HT-29 (cell line): ENCODE data around the gene KLB. TPM values are rescaled to one million over a fixed set of nuclear protein-coding genes. Genes with fewer than 3 reads are reported as not detected.

Source experiments
- DNase-seq: peaks from one replicate; pipeline ENCODE4 v3.0.0-alpha.2; 2015; ENCODE audit warnings: low spot score
- total RNA-seq: library from RNA; depleted of rRNA; stranded (reverse); fragments of >200 nt; shearing (Covaris generic); gene quantifications from 2 replicates; pipeline ENCODE4 v1.2.3, GENCODE V29; 2014

Gene KLB
- total RNA-seq, 1 experiment from 2014 or later = 0.23 TPM

DNA sequence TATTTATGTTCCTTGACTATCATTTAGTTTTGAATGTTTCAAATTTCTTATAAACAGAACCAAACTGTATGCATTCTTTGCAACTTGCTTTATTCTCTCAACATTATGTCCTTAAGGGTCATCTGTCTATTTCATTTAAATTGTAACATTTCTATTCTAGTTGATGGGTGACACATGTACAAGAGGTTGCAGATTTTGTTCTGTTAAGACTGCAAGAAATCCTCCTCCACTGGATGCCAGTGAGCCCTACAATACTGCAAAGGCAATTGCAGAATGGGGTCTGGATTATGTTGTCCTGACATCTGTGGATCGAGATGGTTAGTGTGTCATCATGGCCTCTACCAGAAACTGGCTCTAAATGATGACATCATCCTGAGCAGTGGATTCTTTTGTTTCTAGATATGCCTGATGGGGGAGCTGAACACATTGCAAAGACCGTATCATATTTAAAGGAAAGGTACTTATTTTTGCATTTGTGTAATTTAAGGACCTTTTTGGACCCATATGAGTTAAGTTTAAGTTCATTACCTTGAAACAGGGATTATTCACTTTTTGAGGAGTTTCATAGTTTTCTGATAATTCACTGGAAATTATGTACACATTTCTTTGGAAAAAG is 58.3 kb downstream of the KLB start:
- peak; percentile 43 for DNase-seq

DNA sequence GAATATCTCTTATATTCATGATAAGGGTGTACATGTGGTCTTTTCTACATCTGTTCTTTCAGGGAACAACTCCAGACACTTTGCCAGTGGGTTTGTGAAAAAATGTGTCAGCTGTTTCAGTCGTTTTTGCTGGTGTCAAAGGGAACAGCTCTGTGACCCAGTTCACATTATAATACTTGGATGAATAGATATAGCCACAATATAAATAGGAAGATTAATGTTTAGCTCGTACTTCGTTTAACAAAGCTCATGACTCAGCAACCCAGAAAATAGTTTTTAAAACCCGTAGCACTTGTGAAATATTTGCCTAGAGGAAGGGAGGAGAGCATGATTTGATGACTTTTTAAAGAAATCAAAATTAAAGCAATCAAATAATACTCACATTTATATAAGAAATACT is 60.0 kb downstream of the KLB start:
- DNase-seq = peak; percentile 46

DNA sequence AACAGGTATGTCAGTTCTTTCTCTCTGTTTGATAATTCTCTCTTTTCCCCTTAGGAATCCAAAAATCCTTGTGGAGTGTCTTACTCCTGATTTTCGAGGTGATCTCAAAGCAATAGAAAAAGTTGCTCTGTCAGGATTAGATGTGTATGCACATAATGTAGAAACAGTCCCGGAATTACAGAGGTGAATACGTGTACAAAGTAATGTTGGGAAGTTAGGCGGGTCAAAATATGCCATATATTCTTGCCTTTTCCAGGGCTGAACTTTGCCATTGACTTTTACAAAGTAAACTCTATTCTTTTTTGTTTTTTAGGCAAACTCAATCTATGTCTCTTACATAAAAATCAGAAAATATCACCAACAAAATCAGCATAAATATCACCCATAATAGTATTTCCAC is 60.7 kb downstream of the KLB start:
- DNase-seq = no peak

DNA sequence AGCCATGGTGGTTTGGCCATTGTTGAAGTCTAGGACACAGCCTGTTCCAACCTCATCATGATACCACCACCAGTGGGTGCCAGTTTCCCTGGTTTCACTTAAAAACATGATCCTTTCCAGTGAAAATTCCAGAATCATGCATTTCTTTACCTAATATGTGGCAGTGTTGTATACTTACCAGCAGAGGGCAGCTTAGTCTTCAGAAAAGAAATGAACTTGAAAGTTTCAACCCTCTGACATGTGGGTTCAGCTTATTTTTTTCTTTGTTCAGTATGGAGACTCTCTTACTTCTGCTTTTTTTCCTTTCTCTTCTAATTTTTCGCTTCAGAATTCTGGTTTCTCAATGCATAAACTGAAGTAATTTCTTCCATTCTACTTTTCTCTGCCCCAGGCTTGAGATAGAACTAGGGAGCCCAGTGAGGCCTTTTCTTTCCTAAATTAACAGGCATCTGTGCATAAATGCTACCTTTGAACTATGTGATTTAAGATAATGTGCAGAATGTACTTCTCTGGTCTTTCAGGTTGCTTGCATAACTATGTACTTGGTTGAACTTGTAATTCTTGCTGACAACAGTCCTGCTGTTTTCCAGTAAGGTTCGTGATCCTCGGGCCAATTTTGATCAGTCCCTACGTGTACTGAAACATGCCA is 62.8 kb downstream of the KLB start:
- peak; percentile 84 for DNase-seq

DNA sequence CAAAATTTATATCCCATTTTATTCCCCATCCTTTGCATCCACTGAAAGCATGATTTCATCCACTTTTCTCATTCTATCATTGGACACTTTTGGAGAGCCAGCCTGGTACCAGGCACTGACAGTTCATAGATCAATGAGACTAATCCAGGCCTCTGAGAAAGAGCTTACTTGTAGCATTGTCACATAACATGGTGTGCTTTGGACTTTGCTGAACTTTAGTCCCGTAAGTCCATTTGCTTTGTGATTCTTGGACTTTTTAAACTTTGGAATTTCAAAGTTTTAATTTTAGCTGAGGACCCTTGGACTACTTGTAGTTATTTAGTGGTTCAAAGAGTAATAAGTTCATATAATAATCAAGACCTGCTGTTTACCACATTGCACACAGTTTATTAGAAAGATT is 63.7 kb downstream of the KLB start:
- DNase-seq = no peak

DNA sequence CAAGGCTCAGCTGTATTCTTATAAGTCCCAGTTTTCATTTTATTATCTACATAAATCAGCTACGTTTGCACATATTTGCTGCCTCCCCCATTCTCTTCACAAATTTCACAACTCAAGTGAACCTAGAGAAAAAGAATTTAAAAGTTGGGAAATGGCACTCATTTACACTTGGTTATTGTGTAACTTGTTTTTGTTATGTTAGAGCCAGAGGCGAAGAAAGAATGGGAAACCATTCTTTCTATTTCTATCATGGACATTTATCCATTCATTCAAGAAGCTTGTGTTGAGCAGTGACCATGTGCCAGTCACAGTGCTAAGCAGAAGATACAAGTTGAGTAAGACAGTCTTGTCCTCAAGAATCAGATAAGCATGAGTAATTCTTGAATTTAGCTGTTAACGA is 65.7 kb downstream of the KLB start:
- DNase-seq = no peak

DNA sequence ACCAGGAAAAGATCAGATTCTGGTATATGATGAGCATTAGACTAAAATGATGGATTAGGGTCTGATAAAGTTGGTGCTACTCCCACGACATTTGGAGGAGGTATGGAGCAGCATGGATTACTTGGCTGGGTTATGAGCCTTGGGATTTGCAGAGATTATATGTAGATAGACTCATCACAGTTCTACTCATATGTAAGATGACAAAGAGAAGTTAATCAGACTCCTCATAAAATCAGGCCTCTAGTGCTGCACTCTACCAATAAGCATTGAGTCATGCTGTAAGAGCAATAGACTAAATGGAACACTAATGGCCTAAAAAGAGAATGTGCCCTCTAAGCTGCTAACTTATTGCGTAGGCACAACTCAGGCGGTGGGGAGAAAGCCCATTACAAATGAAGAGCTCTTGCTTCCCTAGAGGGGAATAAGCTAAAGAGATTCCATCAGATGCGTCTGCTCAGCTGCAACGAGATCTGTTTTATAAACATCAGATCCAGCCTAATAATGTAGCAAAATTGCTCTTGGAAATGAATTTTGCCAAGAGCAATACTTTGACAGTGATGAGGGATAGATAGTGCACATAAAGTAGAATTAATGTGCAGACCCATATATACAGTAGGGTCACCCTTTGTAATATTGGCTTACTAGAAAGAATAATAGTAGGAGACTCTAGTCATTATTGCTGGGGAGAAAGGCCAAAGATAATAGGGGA is 69.6 kb downstream of the KLB start:
- DNase-seq = no peak

DNA sequence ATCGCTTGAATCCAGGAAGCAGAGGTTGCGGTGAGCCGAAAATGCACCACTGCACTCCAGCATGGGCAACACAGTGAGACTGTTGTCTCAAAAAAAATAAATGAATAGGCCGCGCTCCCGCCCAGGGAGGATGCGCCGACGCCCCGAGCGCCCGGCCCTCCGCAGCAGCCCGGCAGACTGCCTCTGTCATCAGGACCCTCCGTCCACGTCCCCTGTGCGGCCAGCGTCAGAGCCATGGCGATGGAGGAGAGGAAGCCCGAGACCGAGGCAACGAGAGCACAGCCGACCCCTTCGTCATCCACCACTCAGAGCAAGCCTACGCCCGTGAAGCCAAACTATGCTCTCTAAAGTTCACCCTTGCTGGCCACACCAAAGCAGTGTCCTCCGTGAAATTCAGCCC is 73.5 kb downstream of the KLB start:
- DNase-seq = no peak

DNA sequence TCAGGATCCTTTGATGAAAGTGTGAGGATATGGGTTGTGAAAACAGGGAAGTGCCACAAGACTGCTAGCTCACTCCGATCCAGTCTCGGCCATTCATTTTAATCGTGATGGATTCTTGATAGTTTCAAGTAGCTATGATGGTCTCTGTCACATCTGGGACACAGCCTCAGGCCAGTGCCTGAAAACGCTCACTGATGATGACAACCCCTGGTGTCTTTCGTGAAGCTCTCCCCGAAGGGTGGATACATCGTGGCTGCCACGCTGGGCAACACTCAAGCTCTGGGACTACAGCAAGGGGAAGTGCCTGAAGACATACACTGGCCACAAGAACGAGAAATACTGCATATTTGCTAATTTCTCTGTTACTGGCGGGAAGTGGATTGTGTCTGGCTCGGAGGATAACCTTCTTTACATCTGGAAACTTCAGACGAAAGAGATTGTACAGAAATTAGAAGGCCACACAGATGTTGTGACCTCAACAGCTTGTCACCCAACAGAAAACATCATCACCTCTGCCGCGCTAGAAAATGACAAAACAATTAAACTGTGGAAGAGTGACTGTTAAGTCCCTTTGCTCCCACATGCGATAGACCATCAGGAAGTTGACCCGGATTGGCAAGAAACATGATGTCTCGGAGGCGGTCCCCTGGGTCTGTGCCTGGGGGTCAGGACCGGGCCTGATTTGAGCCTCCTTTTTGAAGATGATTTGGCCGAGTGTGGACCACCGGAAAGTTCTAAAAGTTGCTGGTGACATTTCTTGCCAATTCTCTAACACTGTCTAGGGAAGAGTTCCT is 74.4 kb downstream of the KLB start:
- DNase-seq = no peak

DNA sequence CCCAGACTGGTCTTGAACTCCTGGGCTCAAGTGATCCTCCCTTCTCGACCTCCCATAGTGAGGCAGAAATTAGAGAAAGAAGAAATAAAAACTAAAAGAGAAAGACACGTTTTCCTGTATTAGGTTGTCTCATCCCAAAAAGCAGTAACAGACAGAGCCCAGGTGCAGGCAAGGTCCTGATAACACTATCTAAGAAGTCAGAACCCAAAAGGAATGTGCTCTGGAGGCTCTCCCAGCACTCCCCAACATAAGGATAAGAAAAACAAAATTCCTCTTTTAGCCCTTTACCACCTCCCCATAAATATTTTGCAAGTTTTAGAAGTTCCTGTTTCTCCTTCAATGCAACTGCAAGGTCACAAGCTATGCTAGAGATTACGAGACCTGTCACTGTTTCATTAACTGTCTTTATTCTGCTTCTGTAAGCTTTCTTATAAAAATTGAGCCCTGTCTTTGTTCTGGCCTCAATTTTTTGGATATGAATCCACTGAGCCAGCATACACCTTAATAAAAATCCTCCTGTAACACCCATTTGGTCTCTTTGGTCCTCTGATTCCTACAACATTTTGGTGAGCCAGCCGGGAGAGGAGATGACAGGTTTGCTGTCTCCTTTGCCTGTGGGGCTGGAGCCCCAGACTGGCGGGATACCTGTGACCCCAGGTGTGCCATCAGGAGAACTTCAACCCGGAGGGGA is 78.0 kb downstream of the KLB start:
- no peak for DNase-seq

DNA sequence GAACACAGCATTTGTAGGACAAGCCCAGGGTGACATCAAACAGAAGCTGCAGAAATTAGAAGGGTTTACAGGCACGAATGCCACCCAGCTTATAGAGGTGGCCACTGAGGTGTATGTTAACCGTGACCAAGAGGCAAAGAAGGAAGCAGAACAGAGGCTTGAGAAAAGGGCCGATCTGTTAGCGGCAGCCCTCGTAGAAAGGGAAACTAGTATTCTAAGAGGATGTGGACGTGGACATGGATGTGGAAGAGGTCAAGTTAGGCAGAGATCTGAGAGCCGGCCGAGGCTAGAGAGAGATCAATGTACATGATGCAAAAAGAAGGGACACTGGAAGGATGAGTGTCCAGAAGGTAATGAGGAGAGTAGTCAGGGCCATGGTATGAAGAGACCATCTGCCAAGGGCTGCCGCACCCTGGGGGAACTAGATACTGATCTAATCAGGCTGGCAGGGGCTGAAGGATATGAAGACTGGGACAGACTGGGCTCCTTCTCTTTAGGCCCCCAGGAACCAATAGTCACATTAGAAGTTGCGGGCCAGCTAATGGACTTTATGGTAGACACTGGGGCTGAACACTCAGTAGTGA is 79.6 kb downstream of the KLB start:
- no peak for DNase-seq

DNA sequence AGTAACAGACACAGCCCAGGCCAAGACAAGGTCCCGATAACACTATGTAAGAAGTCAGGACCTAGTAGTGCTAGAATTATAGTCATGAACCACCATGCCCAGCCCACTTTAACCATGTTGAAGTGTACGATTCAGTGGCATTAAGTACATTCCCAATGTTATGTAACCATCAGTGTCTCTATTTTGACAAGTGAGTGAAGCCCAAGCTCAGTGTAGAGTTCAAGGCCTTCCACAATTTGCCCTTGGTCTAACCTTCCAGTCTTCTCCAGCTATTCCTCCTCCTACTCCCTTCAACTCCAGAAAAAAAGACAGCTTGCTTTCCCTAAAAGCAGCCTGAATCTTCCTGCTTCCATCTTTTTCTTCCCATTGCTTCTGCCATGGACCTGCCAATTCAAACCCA is 83.6 kb downstream of the KLB start:
- no peak for DNase-seq

DNA sequence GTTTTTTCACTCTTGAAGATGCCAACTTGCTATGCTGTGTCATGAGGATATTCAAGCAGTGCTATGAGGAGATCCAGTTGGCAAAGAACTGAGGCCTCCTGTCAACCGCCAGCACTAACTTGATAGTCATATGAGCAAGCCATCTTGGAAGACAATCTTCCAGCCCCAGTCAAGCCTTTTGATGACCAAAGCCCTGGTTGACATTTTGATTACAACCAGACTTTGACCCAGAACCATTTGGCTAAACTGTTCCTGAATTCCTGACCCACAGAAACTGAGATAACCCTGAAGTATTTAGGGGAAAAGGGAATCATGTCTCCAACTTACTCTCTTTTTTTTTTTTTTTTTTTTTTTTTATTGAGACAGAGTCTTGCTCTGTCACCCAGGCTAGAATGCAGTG is 87.6 kb downstream of the KLB start:
- DNase-seq = no peak

DNA sequence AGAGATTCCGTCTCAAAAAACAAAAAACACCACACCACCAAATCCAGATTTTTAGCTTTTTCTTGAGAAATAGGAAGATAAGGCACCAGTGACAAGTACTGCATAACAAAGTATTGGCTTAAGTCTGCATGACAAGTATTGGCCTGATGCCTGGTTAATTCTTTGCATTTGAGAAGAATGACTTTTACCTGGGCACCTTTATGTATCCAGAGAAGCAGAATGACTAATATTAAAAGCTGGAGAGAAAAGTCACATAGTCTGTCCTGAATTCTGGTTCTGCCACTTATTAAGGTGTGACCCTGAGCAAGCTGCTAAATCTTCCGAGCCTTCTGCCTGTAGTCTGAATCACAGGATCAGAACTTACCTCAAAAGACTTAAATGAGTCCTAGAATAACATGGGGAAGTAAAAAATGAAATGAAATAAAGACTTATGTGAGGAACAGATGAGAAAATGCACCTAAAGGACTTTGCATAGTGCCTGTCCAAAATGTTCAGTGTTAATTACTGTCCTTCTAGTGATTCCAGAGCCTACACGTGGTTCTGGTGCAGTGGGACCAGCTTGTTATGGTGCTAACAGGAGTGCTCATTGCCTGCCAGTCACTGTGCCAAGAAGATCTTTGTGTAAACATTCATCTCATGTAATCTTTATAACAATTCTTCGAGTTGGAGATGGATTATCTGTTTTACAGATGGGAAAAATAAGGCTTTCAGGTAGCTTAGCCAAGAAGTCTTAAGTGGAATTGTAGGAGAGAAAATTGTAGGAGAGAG is 88.9 kb downstream of the KLB start:
- peak; percentile 18 for DNase-seq

DNA sequence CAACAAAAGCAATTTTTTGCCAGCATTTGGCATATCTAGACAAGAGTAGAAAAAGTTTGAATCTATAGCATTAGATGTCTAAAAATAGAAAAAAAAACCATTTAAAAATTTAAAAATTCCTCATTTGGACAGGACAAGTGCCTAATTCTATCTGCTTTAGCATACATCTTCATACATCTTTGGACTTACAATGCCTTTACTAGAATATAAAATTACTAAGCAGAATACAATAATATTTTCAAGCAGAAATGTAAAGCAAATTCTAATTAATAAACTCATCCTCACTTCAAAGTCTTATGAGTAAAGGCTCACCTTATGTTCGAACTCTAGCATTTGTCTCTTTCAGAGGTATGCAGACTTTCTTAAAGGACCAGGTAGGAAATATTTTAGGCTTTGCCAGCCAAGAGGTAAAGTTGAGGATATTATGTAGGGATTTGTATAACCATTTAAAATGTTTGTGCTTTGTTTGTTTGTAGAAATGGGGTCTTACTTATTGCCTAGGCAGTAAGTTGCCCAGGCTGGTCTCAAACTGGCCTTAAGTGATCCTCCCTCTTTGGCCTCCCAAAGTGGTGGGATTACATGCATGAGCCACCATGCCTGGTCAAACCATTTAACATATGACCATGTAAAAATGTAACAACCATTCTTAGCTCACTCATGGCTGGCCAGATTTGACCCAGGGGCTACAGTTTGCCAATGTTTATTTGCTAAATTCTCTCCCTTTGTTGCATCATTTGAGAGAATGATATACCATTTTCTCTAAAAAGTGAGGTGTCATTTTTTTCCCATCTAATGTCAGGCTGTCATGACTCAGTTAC is 91.4 kb downstream of the KLB start:
- no peak for DNase-seq

DNA sequence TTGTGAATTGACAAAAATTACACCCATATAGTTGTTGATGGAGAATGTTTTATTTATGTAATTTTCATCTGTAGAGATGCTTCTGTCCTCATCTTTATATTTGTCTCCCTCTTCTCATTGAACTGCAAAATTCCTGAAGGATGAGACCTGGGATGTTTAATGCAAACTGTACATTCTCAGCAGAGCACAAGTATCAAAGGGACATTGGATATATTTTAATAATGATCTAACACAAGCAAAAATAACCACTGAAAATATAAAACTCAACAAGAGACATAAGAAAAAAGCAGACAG is 91.9 kb downstream of the KLB start:
- DNase-seq = no peak
